LNCaP clone FGC (cell line): ENCODE data around the gene TSEN2.

Source experiments
- DNase-seq: peaks from one replicate; pipeline ENCODE4 v3.0.0-alpha.2; 2011; ENCODE audit warnings: low read depth
- H3K4me3 ChIP-seq: 2 replicates; pipeline ENCODE4 v1.5.1; 2011; ENCODE audit warnings: mild to moderate bottlenecking, low read depth, low read length, control low read depth
- CTCF ChIP-seq: IDR thresholded peaks from 2 replicates; pipeline ENCODE4 v1.5.1; 2012; ENCODE audit warnings: mild to moderate bottlenecking; ENCODE audit not compliant: control insufficient read depth, insufficient read depth; ENCODE audit errors: extremely low read depth

The TSEN2 gene

GRCh38 chr3:12558706-12559105 lies 74.4 kb downstream of the TSEN2 start:
- no peak for TF ChIP-seq CTCF
- peak overlapping the region; percentile 96 for H3K4me3 ChIP-seq
- no peak for DNase-seq

DNA sequence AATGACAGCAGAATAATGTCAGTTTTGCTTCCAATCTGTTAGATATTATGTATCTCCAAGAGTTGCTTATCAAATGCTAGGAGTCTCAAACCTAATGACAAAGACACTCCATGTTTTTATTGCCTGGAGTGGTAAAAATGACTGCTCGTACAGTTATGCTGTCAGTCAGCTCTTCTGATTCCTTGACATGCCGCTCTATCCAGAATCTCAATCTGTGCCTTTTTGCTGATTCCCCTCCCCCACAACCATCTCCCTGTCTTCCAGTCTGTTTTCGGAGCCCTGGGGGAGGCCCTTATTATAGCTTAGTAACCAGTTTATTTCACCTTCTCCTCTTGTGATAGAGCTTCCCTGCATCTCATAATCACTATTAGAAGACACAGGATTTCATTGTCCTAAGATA lies 75.2 kb downstream of the TSEN2 start:
- TF ChIP-seq CTCF, result no peak
- H3K4me3 ChIP-seq, result no peak overlapping the region
- DNase-seq, result no peak

GRCh38 chr3:12560505-12561190 lies 76.4 kb downstream of the TSEN2 start:
- no peak for TF ChIP-seq CTCF
- no peak for DNase-seq
- H3K4me3 ChIP-seq, result no peak overlapping the region

DNA sequence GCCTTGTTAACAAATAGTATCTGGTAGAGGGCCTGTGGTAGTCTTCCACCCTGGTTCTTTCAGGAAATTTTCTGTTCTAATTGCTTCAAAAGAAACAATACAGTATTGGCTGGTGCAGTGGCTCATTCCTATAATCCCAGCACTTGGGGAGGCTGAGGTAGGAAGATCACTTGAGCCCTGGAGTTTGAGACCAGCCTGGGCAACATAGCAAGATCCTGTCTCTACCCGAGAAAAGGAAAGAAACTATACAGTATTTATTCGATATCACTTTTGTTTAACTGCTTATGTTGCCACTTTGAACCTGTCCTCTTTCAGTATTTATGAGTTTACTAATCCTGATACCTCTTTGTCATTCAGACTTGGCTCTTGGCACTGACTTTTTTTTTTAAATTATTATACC lies 77.1 kb downstream of the TSEN2 start:
- no peak for DNase-seq
- no peak for TF ChIP-seq CTCF
- no peak overlapping the region for H3K4me3 ChIP-seq

DNA sequence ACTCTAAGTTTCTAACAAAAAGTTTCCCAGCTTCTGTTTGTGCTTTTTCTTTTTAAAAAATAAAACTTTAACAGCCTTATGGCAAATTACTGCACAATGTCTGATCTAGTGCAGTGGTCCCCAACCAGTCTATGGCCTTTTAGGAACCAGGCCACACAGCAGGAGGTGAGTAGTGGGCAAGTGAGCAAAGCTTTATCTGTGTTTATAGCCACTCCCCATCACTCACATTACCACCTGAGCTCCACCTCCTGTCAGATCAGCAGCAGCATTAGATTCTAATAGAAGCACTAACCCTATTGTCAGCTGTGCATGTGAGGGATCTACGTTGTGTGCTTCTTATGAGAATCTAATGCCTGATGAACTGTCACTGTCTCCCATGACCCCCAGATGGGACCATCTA lies 78.2 kb downstream of the TSEN2 start:
- TF ChIP-seq CTCF, result no peak
- no peak for DNase-seq
- H3K4me3 ChIP-seq, result no peak overlapping the region

DNA sequence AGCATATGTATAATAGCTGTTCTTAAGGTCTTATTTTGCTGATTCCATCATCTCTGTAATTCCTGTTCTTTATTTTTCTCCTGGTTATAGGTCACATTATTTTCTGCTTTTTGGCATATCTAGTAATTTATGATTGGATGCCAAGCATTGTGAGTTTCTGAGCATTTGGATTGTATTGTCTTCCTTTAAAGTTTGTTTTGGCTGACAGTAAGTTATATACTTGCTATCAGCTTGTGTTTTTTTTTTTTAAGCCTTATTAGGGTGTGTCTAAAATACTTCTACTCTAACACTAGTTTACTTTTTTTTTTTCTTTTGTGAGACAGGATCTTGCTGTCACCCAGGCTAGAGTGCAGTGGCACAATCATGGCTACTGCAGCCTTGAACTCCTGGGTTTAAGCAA lies 82.7 kb downstream of the TSEN2 start:
- no peak for TF ChIP-seq CTCF
- DNase-seq, result no peak
- no peak overlapping the region for H3K4me3 ChIP-seq

- no peak for DNase-seq
- TF ChIP-seq CTCF, result no peak
- no peak overlapping the region for H3K4me3 ChIP-seq
Observed at GRCh38 chr3:12568747-12569146, 84.5 kb downstream of the TSEN2 start.
